OCI-LY3 (cell line): ENCODE results near the gene ZMYND8.
"Not testable (repeated sequence)": the region's sequence is repeated elsewhere in the genome, so short reads cannot be mapped to it uniquely, and the experiment has no call there.

Source experiments
- H2AFZ ChIP-seq: fragments of 200-600, 300-600 bp; shearing (Covaris generic); 2 replicates; pipeline ENCODE4 v1.6.0; 2014; ENCODE audit warnings: antibody characterized with exemption, low read depth, low read length
- H3K27ac ChIP-seq: fragments of 200-600, 300-600 bp; sonication (generic); 2 replicates; pipeline ENCODE4 v1.5.1; 2014; ENCODE audit warnings: mild to moderate bottlenecking, low read length, moderate library complexity, mixed read lengths
- H3K27me3 ChIP-seq: fragments of 200-600, 300-600 bp; sonication (generic); 2 replicates; pipeline ENCODE4 v1.6.1; 2014; ENCODE audit warnings: low read depth, low read length, mixed read lengths
- H3K36me3 ChIP-seq: fragments of 200-600, 300-600 bp; sonication (generic); replicated peaks from 2 replicates; pipeline ENCODE3; 2014; ENCODE audit warnings: low read depth, low read length, mixed read lengths
- H3K4me1 ChIP-seq: fragments of 300-600, 200-600 bp; sonication (generic); 2 replicates; pipeline ENCODE4 v1.6.1; 2014; ENCODE audit warnings: low read length, mixed read lengths
- H3K4me2 ChIP-seq: fragments of 200-600, 300-600 bp; sonication (generic); 2 replicates; pipeline ENCODE4 v1.6.1; 2014; ENCODE audit warnings: low read length, mixed read lengths
- H3K4me3 ChIP-seq: fragments of 300-600, 200-600 bp; sonication (generic); 2 replicates; pipeline ENCODE4 v1.5.1; 2014; ENCODE audit warnings: antibody characterized with exemption, mild to moderate bottlenecking, low read length, moderate library complexity
- H3K79me2 ChIP-seq: fragments of 300-600, 200-600 bp; shearing (Covaris generic); 2 replicates; pipeline ENCODE4 v1.6.1; 2014; ENCODE audit warnings: mild to moderate bottlenecking, low read length, mixed read lengths
- H3K9ac ChIP-seq: fragments of 300-600, 200-600 bp; shearing (Covaris generic); 2 replicates; pipeline ENCODE4 v1.6.0; 2014; ENCODE audit warnings: mild to moderate bottlenecking, low read length, moderate library complexity
- H3K9me3 ChIP-seq: fragments of 200-600, 300-600 bp; shearing (Covaris generic); 2 replicates; pipeline ENCODE4 v1.6.1; 2014; ENCODE audit warnings: low read length, mixed read lengths; ENCODE audit not compliant: insufficient read depth
- H4K20me1 ChIP-seq: fragments of 200-600, 300-600 bp; sonication (generic); 2 replicates; pipeline ENCODE4 v1.6.1; 2016; ENCODE audit warnings: low read length, mixed read lengths; ENCODE audit not compliant: insufficient read depth
- CTCF ChIP-seq: fragments of 200-600, 300-600 bp; sonication (generic); IDR thresholded peaks from 2 replicates; pipeline ENCODE4 v1.5.1; 2014; ENCODE audit warnings: antibody characterized with exemption, low read length, low read depth
- EZH2phosphoT487 ChIP-seq: fragments of 200-600 bp; shearing (Covaris generic); IDR thresholded peaks from 2 replicates; pipeline ENCODE4 v1.6.1; 2018; ENCODE audit warnings: antibody characterized with exemption, mixed run types, low read depth

ZMYND8 gene

GRCh38 chr20:47391276-47392010 lies 34.9 kb upstream of the ZMYND8 start:
- Histone ChIP-seq H3K36me3 (no peaks in the 10 kb centered on the region), H3K4me1 (peaks cover 20% of the 10 kb centered on the region), H3K27me3 (no peaks in the 10 kb centered on the region), H3K9me3 (no peaks in the 10 kb centered on the region), H3K27ac (peak overlapping the region; percentile 48), H3K9ac (peak overlapping the region; percentile 7; the same call in 1 of the 2 replicates), H3K4me2 (peak overlapping the region; percentile 57), H4K20me1 (no peaks in the 10 kb centered on the region), H2AFZ (peak overlapping the region; percentile 89), H3K4me3 (peak overlapping the region; percentile 34; the same call in 1 of the 2 replicates), H3K79me2 (no peaks in the 10 kb centered on the region)
- TF ChIP-seq EZH2phosphoT487 (no peak), CTCF (no peak)

GRCh38 chr20:47389867-47390347 lies 33.4 kb upstream of the ZMYND8 start:
- H3K4me2 ChIP-seq: no peak overlapping the region
- no peaks in the 10 kb centered on the region for H3K36me3 ChIP-seq
- H3K79me2 ChIP-seq: no peaks in the 10 kb centered on the region
- TF ChIP-seq CTCF (no peak), EZH2phosphoT487 (no peak)
- no peaks in the 10 kb centered on the region for H3K9me3 ChIP-seq
- H2AFZ ChIP-seq: no peak overlapping the region
- H3K9ac ChIP-seq: no peak overlapping the region
- H3K27ac ChIP-seq: no peak overlapping the region
- peaks cover 20% of the 10 kb centered on the region for H3K4me1 ChIP-seq
- H3K27me3 ChIP-seq: no peaks in the 10 kb centered on the region
- H3K4me3 ChIP-seq: no peak overlapping the region
- no peaks in the 10 kb centered on the region for H4K20me1 ChIP-seq

GRCh38 chr20:47385968-47386367 lies 29.5 kb upstream of the ZMYND8 start:
- H3K4me3 ChIP-seq, H3K79me2 ChIP-seq, H3K27me3 ChIP-seq, H3K36me3 ChIP-seq, H3K9ac ChIP-seq, H4K20me1 ChIP-seq, H2AFZ ChIP-seq, H3K4me2 ChIP-seq, H3K9me3 ChIP-seq, H3K27ac ChIP-seq: not testable (repeated sequence)
- peaks cover 11% of the 10 kb centered on the region for H3K4me1 ChIP-seq

GRCh38 chr20:47382746-47383415 lies 26.4 kb upstream of the ZMYND8 start:
- Histone ChIP-seq H3K79me2 (no peaks in the 10 kb centered on the region), H3K27me3 (no peaks in the 10 kb centered on the region), H3K4me3 (no peak overlapping the region), H3K9me3 (no peaks in the 10 kb centered on the region), H3K27ac (no peak overlapping the region), H3K9ac (no peak overlapping the region), H2AFZ (no peak overlapping the region), H3K4me1 (peaks cover 6% of the 10 kb centered on the region), H3K36me3 (no peaks in the 10 kb centered on the region), H4K20me1 (no peaks in the 10 kb centered on the region), H3K4me2 (no peak overlapping the region)
- TF ChIP-seq EZH2phosphoT487: no peak
- no peak for TF ChIP-seq CTCF
